Measurements from ENCODE around the gene CEACAM6. TPM values are rescaled to one million over a fixed set of nuclear protein-coding genes. Genes with fewer than 3 reads are reported as not detected.

CEACAM6 gene
- polyA plus RNA-seq, 1 of the 3 experiments (the other 2 are of a cell fraction), result not detected

- H3K9me2 ChIP-seq, result no peaks in the 10 kb centered on the region
- 2% methylated on average over 5 of the region's 5 CpGs for WGBS (ENCODE audit: low lambda C conversion rate)
- no peak for TF ChIP-seq EZH2phosphoT487 (IDR thresholded peaks at IDR 0.05; ENCODE audit: borderline replicate concordance, low read depth)
- TF ChIP-seq USF1 (IDR thresholded peaks at IDR 0.05; ENCODE audit: borderline replicate concordance, low read depth), result no peak
- TF ChIP-seq FOXM1 (IDR thresholded peaks at IDR 0.05; ENCODE audit: low read depth), result no peak
- TF ChIP-seq PBX3 (IDR thresholded peaks at IDR 0.05), result no peak
- no peak for TF ChIP-seq SMC3 (IDR thresholded peaks at IDR 0.05; ENCODE audit: low read depth, low read length)
- no peak for TF ChIP-seq ZBTB33 (IDR thresholded peaks at IDR 0.05; ENCODE audit: borderline replicate concordance, low read depth)
- no peak for TF ChIP-seq FOXJ3 (CRISPR knock-in tag; IDR thresholded peaks at IDR 0.05)
- TF ChIP-seq TCF12 (IDR thresholded peaks at IDR 0.05), result no peak
- TF ChIP-seq MXI1 (IDR thresholded peaks at IDR 0.05; ENCODE audit: low read depth, low read length), result no peak
- TF ChIP-seq POLR2AphosphoS5 (IDR thresholded peaks at IDR 0.05; ENCODE audit: low read depth, low read length), result no peak
- no peak for TF ChIP-seq NRF1 (IDR thresholded peaks at IDR 0.05; ENCODE audit: low read depth, low read length)
- TF ChIP-seq GATA2 (CRISPR knock-in tag; IDR thresholded peaks at IDR 0.05), result no peak
- H3K79me2 ChIP-seq (ENCODE audit: insufficient read depth), result no peaks in the 10 kb centered on the region
- no peak overlapping the region for H2AFZ ChIP-seq (ENCODE audit: low read depth)
- CTCF ChIA-PET, result no interaction called here
- H3F3A ChIP-seq (replicated peaks; ENCODE audit: insufficient read depth), result no peaks in the 10 kb centered on the region
- H3K36me3 ChIP-seq (replicated peaks in 1 of 2; ENCODE audit: control insufficient read depth in 1 of 2, insufficient read depth in 2 of 2, low read length in 1 of 2), result no peaks in the 10 kb centered on the region
- H3K4me1 ChIP-seq (ENCODE audit: control insufficient read depth in 1 of 2, insufficient read depth in 2 of 2, low read depth in 1 of 2, low read length in 1 of 2), result no peaks in the 10 kb centered on the region
- no peak overlapping the region for H3K27ac ChIP-seq (ENCODE audit: low read depth in 2 of 2, low read length in 1 of 2)
- 0 out of 2 replicates have a peak, but pooled peaks cover 2% of the 10 kb centered on the region for H4K20me1 ChIP-seq (ENCODE audit: insufficient read depth)
- no peak overlapping the region for H3K4me2 ChIP-seq
- no peak for DNase-seq
- H3K4me3 ChIP-seq (ENCODE audit: low read depth in 2 of 2, low read length in 1 of 2), result no peak overlapping the region
- no peak overlapping the region for H3K9ac ChIP-seq
- POLR2A ChIA-PET, result no interaction called here
- H3K9me3 ChIP-seq, result no peaks in the 10 kb centered on the region
- peaks cover 36% of the 10 kb centered on the region; the same call in 1 of the 2 replicates for H3K27me3 ChIP-seq (ENCODE audit: insufficient read depth)
Observed at GRCh38 chr19:41714598-41714997, 40.7 kb upstream of the CEACAM6 start.

- H3K79me2 ChIP-seq (ENCODE audit: insufficient read depth), result no peaks in the 10 kb centered on the region
- H3K36me3 ChIP-seq (replicated peaks in 1 of 2; ENCODE audit: control insufficient read depth in 1 of 2, insufficient read depth in 2 of 2, low read length in 1 of 2), result no peaks in the 10 kb centered on the region
- ChIA-PET CTCF (interaction anchor here (2.7 kb wide), 1 partner anchor 13 kb away, joined by 10 read pairs; no protein-coding TSS in a partner anchor), POLR2A (no interaction called here)
- no peaks in the 10 kb centered on the region for H4K20me1 ChIP-seq (ENCODE audit: insufficient read depth)
- TF ChIP-seq IRF3 (IDR thresholded peaks at IDR 0.05; ENCODE audit: low read depth, low read length) (no peak), SMC3 (IDR thresholded peaks at IDR 0.05; ENCODE audit: low read depth, low read length) (no peak), MEF2A (IDR thresholded peaks at IDR 0.05; ENCODE audit: borderline replicate concordance, low read depth) (no peak), EZH2phosphoT487 (IDR thresholded peaks at IDR 0.05; ENCODE audit: borderline replicate concordance, low read depth) (no peak), NRF1 (IDR thresholded peaks at IDR 0.05; ENCODE audit: low read depth, low read length) (no peak), RAD21 (IDR thresholded peaks at IDR 0.05; ENCODE audit: low read length) (no peak), GATA2 (CRISPR knock-in tag; IDR thresholded peaks at IDR 0.05) (no peak), FOXM1 (IDR thresholded peaks at IDR 0.05; ENCODE audit: low read depth) (no peak), MXI1 (IDR thresholded peaks at IDR 0.05; ENCODE audit: low read depth, low read length) (no peak), MAX (IDR thresholded peaks at IDR 0.05; ENCODE audit: low read depth) (no peak), JUND (IDR thresholded peaks at IDR 0.05) (no peak), CHD2 (IDR thresholded peaks at IDR 0.05; ENCODE audit: low read length, partially characterized antibody) (no peak), ELF1 (IDR thresholded peaks at IDR 0.05) (no peak)
- H3K4me1 ChIP-seq (ENCODE audit: control insufficient read depth in 1 of 2, insufficient read depth in 2 of 2, low read depth in 1 of 2, low read length in 1 of 2), result no peaks in the 10 kb centered on the region
- H3K9me3 ChIP-seq, result no peaks in the 10 kb centered on the region
- H3K27me3 ChIP-seq (ENCODE audit: insufficient read depth), result peaks cover 28% of the 10 kb centered on the region
- no peak overlapping the region for H3K4me3 ChIP-seq (ENCODE audit: low read depth in 2 of 2, low read length in 1 of 2)
- WGBS (ENCODE audit: low lambda C conversion rate), result 2% methylated on average over 6 of the region's 6 CpGs
- H3K9me2 ChIP-seq, result no peaks in the 10 kb centered on the region
- H3F3A ChIP-seq (replicated peaks; ENCODE audit: insufficient read depth), result no peaks in the 10 kb centered on the region
- no peak overlapping the region for H3K4me2 ChIP-seq
- H2AFZ ChIP-seq (ENCODE audit: low read depth), result no peak overlapping the region
- H3K9ac ChIP-seq, result no peak overlapping the region
- DNase-seq, result no peak
- no peak overlapping the region for H3K27ac ChIP-seq (ENCODE audit: low read depth in 2 of 2, low read length in 1 of 2)
Observed at GRCh38 chr19:41718761-41719160, 36.6 kb upstream of the CEACAM6 start.

Data from SK-N-SH (cell line).